Measurements from ENCODE around the gene CFAP100.

- TF ChIP-seq CTCF (IDR thresholded peaks at IDR 0.05) (no peak), POLR2A (IDR thresholded peaks at IDR 0.05) (no peak)
Observed at GRCh38 chr3:126445506-126445905, 50.8 kb downstream of the CFAP100 start.
